Left lobe of liver (tissue), 2 donors: ENCODE measurements around the gene TMEM212. TPM values are rescaled to one million over a fixed set of nuclear protein-coding genes. Genes with fewer than 3 reads are reported as not detected.

ENCODE experiments used
- ATAC-seq: fragments of 200-7000 bp; cut with Tn5 transposase; one replicate; pipeline ENCODE4 v1.9.1; 2020; ENCODE audit warnings: mild to moderate bottlenecking, moderate library complexity
- DNase-seq: peaks from one replicate; pipeline ENCODE4 v3.0.0-alpha.2; 2020; ENCODE audit warnings: low spot score
- total RNA-seq: library from RNA; stranded (reverse); gene quantifications from one replicate; pipeline ENCODE4 v1.2.1, GENCODE V29; 2021
- donor health status: DM: no; HTN: no; CAD: no; lungs with moderate emphysema.
- donor health status: DM: no; HTN: yes; CAD: no.

TMEM212 gene
- total RNA-seq, 1 donor from 2014 or later = not detected

DNA sequence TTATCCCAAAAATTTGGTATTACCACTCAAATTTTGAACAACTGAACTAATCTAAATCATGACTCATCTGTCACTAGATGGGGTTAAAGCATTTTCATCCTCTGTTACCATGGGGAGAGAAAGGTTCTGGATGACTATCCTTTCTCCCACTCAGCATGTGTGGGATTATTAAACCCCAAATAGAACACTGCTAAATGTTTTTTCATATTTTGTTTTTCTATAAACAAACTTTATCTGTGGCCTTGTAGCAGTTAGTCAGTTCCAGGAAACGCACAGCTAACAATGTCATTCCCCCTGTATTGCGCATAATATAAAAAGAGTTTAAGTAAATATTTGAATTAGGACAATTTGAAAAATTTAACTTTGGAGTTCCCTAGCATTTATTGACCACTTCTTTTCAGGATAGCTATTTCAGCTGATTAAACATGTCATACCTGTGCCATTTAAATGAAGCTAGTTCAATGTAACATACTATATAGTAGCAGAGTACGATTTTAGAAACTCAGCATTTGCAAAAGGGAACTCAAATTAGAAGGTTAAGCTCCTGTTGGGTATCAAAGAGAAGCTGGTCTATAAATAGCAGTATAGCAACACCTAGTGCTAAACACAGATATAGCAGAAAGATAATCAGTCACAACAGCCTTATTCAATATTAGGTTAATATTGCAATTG lies 9.2 kb upstream of the TMEM212 start:
- ATAC-seq (peak; percentile 49), DNase-seq (no peak)

DNA sequence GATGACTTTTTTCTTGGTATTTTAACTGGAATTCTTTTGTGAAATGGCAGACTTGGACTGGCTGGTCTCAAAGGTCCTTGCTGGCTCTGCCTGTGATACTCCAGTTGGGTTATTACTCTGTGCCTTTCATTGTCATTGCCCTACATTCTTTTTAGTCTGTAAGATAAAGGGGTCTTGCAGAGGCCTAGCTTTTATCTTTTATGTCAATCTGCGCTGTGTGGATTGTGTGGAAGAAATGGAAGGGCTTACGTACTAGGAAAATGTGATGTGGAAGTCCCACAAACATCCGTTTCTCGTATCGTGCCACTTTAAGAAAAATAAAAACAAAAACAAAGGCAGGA lies 8.7 kb upstream of the TMEM212 start:
- no peak for ATAC-seq
- DNase-seq = no peak

DNA sequence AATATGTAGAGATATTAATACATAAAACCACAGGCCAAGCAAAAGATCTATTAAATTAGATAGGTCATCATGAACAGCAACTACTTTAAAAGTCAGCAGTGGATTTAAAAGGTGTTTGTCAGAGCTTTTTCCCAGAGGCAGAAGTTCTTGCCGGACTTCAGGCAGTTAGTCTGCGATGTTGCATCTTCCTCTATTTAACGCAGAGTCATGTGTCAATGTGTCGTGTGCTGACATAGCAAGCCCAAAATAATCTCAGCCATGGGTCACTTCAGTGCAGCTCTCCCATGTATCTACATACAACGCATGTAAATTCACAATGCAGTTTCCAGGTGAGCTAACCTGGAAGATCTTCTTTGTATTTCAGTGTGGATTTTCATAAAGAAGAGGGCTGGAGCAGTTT lies 8.0 kb upstream of the TMEM212 start:
- ATAC-seq (no peak), DNase-seq (no peak)

DNA sequence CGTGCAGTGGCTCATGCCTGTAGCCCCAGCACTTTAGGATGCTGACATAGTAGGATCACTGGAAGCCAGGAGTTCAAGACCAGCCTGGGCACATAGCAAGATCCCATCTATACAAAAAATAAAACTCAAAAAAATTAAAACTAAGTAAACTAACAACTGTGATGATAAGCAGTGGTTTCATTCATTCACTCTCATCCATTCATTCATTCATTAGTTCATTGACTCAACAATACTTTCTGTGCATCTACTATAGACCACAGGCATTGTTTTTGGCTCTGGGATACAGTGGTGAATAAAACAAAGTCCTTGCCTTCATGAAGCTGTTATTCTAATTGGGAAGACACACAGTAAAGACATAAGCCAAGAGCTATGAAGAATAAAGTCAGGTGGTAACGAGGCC lies 7.5 kb upstream of the TMEM212 start:
- DNase-seq (no peak), ATAC-seq (no peak)

DNA sequence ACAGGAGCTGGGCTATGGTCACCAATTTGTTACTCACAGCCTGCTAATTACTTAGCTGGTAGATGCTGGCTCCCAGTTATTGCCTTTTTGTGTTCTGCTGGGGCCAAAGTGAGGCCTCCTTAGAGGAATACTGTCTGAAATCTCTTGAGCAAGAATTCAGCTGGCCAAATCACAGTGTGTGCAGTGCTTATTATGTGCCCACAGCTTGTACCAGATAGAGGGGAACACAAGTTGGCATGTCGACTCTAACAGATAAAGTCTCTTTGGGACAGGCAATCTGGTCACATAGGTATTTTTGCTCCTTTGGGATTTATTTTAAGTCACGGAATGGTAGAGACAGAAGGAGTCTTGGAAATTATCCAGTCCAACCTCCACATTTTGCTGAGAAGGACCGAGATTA lies 6.3 kb upstream of the TMEM212 start:
- no peak for DNase-seq
- no peak for ATAC-seq

DNA sequence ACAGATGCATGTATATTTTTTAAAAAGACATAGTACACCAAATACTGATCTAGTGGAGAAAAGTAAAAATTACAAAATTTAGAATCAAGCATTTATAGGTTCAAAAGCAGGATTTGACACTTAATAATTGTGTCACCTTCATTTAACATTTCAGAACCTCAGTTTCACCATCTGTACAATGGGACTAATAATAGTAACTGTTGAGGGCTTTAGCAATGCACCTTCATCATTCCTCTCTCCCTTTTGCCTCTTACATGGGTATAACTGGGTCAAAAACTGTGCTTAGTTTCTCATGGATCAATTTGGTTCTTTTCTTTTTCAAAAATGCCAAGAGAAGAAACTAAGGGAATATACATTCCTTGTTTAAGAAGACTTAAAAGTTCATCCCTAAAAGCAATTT lies 5.5 kb upstream of the TMEM212 start:
- DNase-seq (no peak), ATAC-seq (no peak)

DNA sequence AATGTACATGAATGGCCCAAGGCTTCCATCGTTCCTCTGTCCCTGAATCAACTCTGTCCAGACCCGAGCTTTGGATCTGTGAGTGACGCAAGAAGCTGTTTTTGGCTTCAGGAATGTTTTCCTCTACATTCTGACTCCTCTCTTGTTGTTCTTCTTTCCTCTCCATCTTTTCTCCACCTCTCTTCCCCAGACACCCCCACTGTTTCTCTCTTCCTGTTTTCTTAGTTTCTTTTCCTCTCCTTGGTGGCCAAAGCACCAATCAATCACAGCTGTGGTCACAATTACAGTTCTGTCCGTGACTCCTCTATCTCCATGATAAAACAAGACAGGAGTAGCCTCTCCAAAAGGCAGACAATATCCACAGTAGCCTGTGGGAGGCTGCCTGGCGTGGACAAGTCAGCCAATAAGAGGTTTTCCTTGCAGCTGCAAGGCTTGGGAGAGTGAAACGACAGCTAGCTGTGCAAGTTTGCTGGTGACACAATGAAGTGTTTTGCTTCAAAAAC lies 4.9 kb upstream of the TMEM212 start:
- DNase-seq = peak; percentile 64
- peak; percentile 70 for ATAC-seq

DNA sequence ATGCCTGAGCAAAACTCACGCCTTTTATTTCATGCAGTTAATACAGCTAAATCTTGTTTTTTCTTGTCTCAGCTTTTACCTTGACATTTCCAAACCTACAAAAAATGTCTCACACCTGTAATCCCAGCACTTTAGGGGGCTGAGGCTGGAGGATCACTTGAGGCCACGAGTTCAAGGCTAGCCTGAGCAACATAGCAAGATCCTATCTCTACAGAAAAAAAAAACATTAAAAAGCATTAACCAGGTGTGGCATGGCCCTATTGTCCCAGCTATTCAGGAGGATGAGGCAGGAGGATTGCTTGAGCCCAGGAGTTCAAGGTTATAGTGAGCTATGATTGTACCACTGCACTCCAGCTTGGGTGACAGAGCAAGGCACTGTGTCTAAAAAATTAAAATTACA lies 3.9 kb upstream of the TMEM212 start:
- ATAC-seq = no peak
- DNase-seq = no peak

DNA sequence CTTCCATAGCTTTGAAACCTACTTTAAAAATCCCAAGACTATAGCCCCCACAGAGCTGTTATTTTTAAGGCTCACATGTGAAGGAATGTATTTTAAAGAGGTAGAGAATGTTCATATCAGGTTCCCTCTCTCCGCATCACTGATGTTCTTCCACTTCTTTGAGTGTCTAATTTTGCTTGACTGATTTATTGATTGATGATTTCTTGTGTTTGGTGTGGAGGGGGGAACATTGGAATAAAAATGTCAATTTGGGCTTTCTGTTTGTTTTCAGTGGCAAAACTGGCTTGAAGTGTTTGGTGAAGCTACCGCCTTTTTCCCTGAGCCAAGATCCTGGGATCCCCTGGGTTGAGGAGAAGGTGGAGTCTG lies 2.7 kb upstream of the TMEM212 start:
- ATAC-seq = no peak
- no peak for DNase-seq

DNA sequence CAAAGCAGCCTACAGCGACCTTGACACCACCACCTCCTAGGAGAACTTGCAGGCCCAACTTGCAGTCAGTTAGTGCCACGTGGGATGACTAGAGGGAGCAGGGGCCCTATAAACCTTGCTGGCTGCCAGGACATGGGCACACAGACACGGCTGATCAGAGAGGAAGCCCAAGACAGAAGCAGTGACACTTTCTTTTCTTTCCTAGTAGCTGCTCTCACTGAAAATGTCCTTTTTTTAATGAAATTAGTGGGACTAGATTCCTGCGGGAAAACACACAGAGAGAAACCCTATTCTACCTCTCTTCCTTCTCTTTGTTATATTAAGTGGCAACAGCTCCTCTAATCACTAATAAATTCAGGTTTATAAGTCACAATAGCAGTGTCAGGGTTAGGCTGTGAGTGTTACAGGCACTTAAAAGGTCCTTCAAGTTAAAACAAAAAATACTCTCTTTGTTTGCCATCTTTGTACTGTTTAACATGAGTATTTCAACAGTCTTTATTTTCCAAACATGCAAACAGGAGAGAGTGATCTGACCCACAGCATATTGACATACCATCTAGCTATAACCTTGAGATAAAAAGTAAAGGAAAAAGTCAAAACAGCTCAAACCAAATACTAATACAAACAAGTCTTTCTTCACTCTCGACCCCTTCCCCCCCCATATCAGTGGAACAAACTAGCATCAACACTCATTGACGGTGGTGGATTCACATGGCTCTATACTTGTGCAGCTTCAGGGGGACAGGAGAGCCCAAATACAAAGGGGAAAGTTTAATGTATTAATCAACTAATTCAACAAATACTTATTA lies 2.1 kb upstream of the TMEM212 start:
- DNase-seq (no peak), ATAC-seq (peak; percentile 56)

DNA sequence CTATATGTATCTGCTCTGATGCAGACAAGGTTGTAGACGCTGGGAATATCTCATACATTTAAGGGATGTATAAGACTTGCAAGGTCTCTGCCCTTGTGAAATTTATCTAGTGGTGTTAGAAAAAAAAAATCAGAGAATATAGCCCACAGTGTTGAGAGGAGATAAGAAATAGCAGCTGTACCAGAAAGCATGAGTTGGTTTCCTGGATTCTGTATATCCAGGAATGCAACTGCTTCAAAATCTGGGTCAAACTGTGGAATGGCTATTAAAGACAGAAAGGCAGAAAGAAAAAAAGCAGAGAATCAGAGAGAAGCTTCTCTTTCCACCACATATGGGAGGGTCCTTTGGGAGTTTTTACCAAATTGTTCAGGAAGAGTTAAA lies 1.5 kb upstream of the TMEM212 start:
- no peak for ATAC-seq

DNA sequence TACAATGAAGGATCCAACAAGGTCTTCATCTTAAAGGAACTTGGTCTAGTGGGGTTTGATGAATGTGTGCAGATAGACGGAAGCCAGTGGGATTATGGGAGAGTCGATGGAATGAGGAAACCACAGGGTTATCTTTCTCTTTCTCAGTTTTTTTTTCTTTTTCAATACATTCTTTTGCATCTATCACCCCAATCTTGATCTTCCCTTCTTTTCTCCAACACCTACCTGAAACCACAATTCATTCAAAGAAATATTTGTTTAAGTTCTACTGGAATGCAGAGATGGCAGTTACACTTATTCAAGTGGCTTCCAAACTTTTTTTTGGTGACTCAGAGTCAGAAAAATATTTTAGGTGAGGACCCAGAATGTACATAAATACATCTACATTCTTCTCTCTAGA lies 1.7 kb downstream of the TMEM212 start:
- DNase-seq (no peak), ATAC-seq (no peak)

More for the DNA sequence above, 1.5 kb upstream of the TMEM212 start:
- DNase-seq = no peak

DNA sequence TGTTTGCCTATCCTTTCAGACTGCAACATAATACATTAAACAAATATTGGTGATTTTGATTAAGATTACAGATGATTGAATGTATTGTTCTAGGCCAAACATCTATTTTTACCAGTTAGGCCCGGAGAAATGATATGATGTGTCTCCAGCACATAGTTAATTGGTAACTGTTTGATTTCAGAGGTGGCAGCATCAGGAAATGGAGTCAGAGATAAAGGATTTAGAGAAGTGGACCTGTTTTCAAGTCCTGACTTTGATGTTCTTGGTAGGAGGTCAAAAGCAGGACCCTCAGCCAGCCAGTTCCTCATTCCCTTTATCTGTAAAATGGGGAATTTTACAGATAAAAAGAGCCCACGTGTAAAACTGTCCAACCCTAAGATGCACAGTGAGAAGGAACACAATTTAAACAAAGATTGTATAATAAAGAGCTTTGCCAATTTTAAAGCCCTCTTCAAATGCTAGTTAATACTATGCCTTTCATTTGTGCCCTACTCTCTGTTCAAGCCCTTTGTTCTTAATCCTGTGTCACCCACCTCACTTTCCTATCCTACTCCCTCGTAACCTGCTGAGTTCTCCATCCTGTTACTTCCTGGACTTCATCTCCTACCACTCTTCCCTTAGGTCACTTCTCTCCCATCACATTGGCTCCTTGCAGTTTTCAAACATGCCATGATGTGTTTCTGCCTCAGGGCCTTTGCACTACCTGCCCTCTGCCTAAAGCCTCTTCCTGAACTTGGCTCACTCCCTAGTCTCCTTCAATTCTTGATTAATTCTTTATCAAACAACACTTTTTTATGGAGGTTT lies 2.5 kb downstream of the TMEM212 start:
- no peak for ATAC-seq

DNA sequence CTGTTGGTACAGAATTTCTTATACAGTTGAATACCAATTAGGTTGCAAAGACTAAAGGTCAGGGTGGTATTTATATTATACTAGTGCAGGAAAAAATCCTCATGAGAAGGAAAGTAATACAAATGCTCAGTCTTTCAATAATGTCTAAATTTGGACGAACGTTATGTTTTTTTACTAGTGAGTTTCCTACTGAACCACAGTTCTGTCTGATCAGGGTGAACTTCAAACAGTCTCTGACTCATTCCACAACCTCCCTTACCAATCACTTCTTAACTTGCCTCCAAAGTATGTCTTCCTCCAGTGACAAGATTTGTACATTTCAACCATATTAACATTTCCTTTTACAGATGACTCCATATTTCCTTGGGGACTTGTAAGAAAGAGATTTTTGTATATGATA lies 3.4 kb downstream of the TMEM212 start:
- DNase-seq = no peak
- ATAC-seq = no peak

More for the DNA sequence above, 2.5 kb downstream of the TMEM212 start:
- DNase-seq = no peak

DNA sequence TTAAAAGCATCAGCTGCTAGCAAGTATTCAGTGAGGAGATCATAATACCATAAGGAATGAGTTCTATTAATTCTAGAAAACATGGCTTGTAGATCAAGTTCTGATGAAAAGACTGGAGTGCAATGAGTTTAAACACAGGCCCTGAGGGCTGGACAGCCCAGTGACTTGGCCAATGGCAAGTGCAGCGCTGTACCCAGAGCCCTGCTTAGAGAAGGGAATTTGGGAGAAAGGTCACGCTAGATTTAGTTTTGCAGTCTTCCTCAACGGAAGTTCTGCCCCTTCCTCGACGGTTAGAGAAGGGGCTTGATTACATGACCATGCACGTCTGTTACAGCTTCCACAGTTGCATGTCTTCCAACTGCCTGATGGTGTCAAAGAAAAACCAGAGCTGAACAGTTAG lies 4.0 kb downstream of the TMEM212 start:
- DNase-seq (no peak), ATAC-seq (no peak)

DNA sequence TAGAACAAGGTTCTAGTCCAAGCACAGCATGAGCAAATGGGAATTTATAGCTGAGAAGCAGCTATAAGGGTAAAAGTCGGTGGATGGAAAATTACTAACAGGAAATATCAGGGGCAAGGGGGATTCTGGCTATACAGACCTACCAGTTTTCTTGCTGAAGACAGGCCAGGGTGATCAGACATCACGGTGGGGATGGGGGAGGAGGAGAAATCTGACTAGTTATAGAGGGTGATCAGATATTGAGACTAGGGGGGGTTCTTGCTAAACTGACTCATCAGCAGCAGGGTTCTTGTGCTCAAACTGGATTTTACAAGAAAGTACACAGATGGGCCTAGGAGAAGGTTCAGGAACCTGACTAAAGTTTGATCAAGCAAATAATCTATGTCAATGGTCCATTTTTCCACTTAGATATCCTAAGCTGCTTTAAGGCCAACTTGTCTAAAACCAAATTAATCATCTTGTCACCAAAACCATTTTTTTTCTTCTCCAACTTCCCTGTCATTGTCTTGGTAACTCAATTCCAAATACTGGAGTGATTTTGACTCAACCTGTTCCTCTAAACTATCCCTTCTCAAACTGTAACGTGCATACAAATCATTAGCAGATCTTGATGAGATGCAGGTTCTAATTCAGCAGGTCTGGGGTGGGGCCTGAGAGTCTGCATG lies 4.6 kb downstream of the TMEM212 start:
- DNase-seq = no peak
- no peak for ATAC-seq

DNA sequence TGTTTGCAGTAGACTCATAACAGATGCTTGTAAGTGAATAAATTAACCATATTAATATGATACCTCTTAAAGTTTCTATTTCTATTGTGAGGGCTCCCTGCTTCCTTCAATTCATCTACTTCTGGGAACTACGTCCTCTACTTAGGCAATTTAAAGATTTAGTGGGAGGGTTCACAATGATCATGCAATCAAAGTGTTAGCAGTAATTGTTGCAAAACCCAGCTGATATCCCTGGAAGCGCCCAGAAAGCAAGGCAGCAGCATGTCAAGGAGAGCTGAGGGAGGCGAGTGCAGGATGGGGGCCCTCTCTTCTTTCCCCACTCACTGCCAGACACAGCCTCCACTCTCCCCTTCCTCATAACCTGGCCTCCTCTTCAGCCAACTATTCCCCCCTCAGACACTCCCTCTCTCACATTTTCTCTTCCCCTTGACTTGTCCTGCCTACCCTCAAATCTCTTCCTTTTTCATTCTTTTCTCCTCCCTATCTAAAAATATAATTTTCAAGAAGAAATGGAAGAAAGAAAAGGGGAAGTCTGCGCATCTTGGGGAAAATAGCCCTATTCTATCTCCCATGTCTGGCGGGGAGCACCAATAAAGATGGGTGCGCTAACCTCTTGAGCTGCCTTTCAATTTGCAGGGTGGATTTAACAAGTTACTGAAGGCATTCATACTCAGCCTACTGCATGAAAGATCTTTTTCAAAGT lies 6.6 kb downstream of the TMEM212 start:
- DNase-seq (no peak), ATAC-seq (no peak)

DNA sequence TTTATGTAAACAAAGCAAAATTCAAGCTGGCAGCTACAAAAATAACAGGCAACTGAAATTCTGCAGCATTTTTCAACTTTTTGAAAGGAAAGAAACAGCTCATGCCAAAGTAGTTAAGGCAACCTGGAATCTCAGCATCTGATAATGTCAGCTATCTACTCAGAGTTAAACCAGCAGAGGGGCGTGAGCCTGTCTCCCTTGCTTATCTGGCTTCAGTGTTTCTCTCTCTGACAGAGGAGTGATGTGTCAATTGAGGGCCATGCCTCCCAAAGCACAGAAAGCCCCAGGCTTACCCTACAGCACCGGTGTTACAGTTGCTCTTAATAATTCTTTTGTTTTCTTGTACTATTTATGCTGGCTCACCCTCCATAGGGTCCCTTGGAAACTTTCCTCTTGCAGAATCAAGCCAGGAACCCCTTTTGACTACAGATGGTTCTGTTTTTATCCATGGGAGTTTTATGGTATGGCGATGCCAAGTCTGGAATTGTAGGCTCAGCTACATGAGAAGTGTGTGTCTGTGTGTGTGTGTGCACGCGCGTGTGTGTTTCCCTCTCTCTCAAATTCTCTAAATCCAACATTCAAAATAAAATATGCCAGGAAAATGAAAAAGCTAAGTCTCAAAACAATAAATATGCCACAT lies 7.3 kb downstream of the TMEM212 start:
- ATAC-seq (no peak), DNase-seq (no peak)

DNA sequence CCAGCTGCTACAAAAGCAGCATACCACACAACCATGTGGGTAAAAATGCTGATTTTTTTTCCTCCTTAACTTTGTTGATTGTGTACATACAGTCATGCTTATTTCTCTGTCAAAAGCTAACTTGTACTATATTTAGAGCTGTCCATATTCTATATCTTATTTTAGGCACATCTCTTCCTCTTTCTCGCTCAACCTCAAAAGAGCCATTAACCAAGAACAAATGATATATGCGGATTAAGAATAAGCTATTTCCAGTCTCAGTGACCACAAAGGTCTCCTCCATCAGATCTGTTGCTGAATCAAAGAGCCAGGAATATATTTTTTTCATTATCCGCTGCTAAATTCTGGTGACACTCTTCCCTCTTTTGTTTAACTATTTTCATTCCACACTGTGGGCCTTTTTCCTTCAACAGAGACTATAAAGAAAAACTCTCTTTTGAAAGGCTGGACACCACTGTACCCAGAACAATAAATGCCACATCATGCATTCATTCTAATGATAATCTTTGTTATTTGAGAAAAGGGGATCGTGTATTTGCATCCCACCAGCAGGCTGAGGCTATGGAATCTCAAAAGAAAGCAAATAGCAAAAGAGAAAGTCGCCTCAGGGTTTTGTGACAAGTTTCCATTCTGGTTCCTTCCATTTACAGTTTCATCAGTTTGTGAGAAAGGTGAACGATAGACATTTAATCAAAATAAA lies 8.0 kb downstream of the TMEM212 start:
- no peak for DNase-seq
- no peak for ATAC-seq

DNA sequence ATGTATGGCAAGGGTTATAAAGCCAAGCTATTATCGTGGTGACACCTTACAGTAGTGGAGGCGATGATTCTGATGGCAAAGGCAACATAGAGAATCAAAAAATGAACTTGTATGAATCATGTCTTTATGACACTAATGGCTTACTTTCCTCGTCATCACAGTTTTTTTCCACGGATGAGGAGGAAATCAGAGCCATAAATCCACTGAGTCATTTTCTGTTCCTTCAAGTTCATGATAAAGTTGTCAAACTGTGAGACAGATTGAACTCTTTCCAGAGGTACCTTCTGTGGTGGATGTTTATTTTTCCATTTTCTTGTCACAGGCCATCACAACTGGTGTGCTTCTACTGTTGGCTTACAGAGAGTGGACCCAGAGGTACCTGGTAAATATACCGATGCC lies 8.5 kb downstream of the TMEM212 start:
- ATAC-seq (no peak), DNase-seq (no peak)
